Measurements from ENCODE around the gene ZBTB20. TPM values are rescaled to one million over a fixed set of nuclear protein-coding genes. Genes with fewer than 3 reads are reported as not detected.

ZBTB20 gene
- total RNA-seq, 2 donors from 2014 or later = 112 to 120 TPM

GRCh38 chr3:114764056-114764492, 383.0 kb downstream of the ZBTB20 start:
- DNase-seq (ENCODE audit: low spot score) (no peak), ATAC-seq (ENCODE audit: insufficient number of reproducible peaks, low FRiP score, low read depth) (no peak)
- no peak overlapping the region for H3K27ac ChIP-seq
- TF ChIP-seq CTCF (IDR thresholded peaks at IDR 0.05) = no peak
- H3K4me3 ChIP-seq = no peak overlapping the region
- no peaks in the 10 kb centered on the region for H3K27me3 ChIP-seq (replicated peaks; ENCODE audit: insufficient read depth)
- H3K36me3 ChIP-seq = no peaks in the 10 kb centered on the region
- H3K4me1 ChIP-seq (ENCODE audit: control insufficient read depth in 1 of 2, low read depth in 2 of 2) = peaks cover 0 to 11% of the 10 kb centered on the region in 2 donors
- H3K9me3 ChIP-seq = no peaks in the 10 kb centered on the region

- H3K36me3 ChIP-seq = no peaks in the 10 kb centered on the region
- no peak overlapping the region for H3K27ac ChIP-seq
- no peaks in the 10 kb centered on the region for H3K9me3 ChIP-seq
- no peak overlapping the region for H3K4me3 ChIP-seq
- no peaks in the 10 kb centered on the region for H3K27me3 ChIP-seq (replicated peaks; ENCODE audit: insufficient read depth)
- DNase-seq (ENCODE audit: low spot score) (no peak), ATAC-seq (ENCODE audit: insufficient number of reproducible peaks, low FRiP score, low read depth) (no peak)
- no peak for TF ChIP-seq CTCF (IDR thresholded peaks at IDR 0.05)
- H3K4me1 ChIP-seq (ENCODE audit: control insufficient read depth in 1 of 2, low read depth in 2 of 2) = peaks cover under 1 to 15% of the 10 kb centered on the region in 2 donors
These were observed 384.9 kb downstream of the ZBTB20 start for GRCh38 chr3:114762144-114762543.

- no peak for DNase-seq (ENCODE audit: low spot score)
- no peak for TF ChIP-seq CTCF (IDR thresholded peaks at IDR 0.05)
- Histone ChIP-seq H3K27ac (no peak overlapping the region), H3K36me3 (no peaks in the 10 kb centered on the region), H3K4me3 (no peak overlapping the region), H3K9me3 (no peaks in the 10 kb centered on the region), H3K27me3 (replicated peaks; ENCODE audit: insufficient read depth) (no peaks in the 10 kb centered on the region), H3K4me1 (ENCODE audit: control insufficient read depth in 1 of 2, low read depth in 2 of 2) (peaks cover 3 to 19% of the 10 kb centered on the region in 2 donors)
- ATAC-seq (ENCODE audit: insufficient number of reproducible peaks, low FRiP score, low read depth) = no peak
These were observed 386.4 kb downstream of the ZBTB20 start for GRCh38 chr3:114760679-114761078.

GRCh38 chr3:114758831-114759699, 388.0 kb downstream of the ZBTB20 start:
- no peaks in the 10 kb centered on the region for H3K9me3 ChIP-seq
- no peaks in the 10 kb centered on the region for H3K36me3 ChIP-seq
- no peaks in the 10 kb centered on the region for H3K27me3 ChIP-seq (replicated peaks; ENCODE audit: insufficient read depth)
- ATAC-seq (ENCODE audit: insufficient number of reproducible peaks, low FRiP score, low read depth) (no peak), DNase-seq (ENCODE audit: low spot score) (no peak)
- no peak overlapping the region for H3K27ac ChIP-seq
- H3K4me1 ChIP-seq (ENCODE audit: control insufficient read depth in 1 of 2, low read depth in 2 of 2) = peaks cover 3 to 17% of the 10 kb centered on the region in 2 donors
- no peak for TF ChIP-seq CTCF (IDR thresholded peaks at IDR 0.05)
- peak overlapping the region; percentile 37 for H3K4me3 ChIP-seq

- no peak overlapping the region for H3K27ac ChIP-seq
- TF ChIP-seq CTCF (IDR thresholded peaks at IDR 0.05) = no peak
- no peaks in the 10 kb centered on the region for H3K36me3 ChIP-seq
- H3K4me3 ChIP-seq = no peak overlapping the region
- H3K4me1 ChIP-seq (ENCODE audit: control insufficient read depth in 1 of 2, low read depth in 2 of 2) = peaks cover 3 to 15% of the 10 kb centered on the region in 2 donors
- H3K27me3 ChIP-seq (replicated peaks; ENCODE audit: insufficient read depth) = no peaks in the 10 kb centered on the region
- ATAC-seq (ENCODE audit: insufficient number of reproducible peaks, low FRiP score, low read depth) = no peak
- no peak for DNase-seq (ENCODE audit: low spot score)
- no peaks in the 10 kb centered on the region for H3K9me3 ChIP-seq
These were observed 390.4 kb downstream of the ZBTB20 start for GRCh38 chr3:114756506-114757279.
